ENCODE data around the gene ATP6V1F.

GRCh38 chr7:128884561-128885369 lies 22.1 kb downstream of the ATP6V1F start:
- no peak for TF ChIP-seq CTCF (optimal IDR thresholded peaks at IDR 0.05 in 1 of 3, IDR thresholded peaks at IDR 0.05 in 1 of 3, conservative IDR thresholded peaks at IDR 0.05 in 1 of 3; ENCODE audit: extremely low read depth in 1 of 3, insufficient read depth in 2 of 3, low read length in 3 of 3)
- TF ChIP-seq EZH2 (IDR thresholded peaks at IDR 0.05; ENCODE audit: low read length), result no peak
